Measurements from ENCODE around the gene OR10A4.
"Not testable (repeated sequence)": the region's sequence is repeated elsewhere in the genome, so short reads cannot be mapped to it uniquely, and the experiment has no call there.

Gene OR10A4

DNA sequence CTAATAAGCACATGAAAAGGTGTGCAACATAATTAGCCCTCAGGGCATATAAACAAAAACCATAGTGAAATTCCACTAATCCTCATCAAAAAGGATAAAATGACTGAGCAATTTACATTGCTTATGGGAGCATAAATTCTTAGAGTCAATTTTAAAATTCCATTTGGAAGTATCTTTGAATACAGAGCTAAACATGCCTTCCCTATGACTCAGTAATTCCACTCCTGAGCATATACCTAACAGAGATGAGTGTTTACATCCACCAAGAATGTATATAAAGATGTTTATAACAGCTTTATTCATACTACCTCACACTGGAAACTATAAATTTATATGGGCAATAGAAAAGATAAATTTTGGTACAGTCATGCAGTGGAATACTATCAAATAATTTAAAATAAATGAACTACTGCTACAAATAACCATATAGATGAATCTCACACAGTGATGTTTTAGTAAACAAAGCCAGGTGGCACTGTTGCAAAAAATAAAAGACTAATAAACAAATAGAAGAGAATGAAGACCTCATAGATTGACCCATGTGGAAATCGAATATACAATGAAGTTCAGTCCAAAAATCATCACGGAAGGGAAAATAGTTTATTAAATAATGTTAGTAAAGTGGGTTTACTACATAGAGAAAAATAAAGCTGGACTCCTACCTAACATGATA is 24.0 kb downstream of the OR10A4 start:
- DNase-seq = no peak

DNA sequence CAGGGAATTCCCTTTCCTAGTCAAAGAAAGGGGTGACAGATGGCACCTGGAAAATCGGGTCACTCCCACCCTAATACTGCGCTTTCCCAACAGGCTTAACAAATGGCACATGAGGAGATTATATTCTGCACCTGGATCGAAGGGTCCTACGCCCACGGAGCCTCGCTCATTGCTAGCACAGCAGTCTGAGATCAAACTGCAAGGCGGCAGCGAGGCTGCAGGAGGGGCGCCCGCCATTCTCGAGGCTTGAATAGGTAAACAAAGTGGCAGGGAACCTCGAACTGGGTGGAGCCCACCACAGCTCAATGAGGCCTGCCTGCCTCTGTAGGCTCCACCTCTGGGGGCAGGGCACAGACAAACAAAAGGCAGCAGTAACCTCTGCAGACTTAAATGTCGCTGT is 28.4 kb downstream of the OR10A4 start:
- DNase-seq = not testable (repeated sequence)

DNA sequence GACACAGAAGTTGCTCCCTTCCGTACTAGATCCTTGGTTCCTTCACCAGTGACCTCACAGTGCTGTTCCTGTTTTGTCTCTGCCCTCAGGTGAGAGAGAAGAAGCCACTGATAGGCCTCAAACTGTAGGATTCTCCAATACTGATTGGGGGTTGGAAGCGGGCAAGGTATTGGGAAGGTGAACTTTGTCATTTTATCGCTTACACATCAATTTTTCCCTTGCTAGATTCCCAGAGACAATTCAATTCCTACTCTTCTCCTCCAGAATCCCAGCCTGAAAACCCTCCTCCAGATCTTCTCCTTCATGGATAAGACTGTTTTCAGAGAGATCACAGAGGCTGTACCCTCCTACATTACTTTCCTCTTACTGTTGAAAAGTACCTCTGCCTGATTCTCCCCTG is 35.0 kb downstream of the OR10A4 start:
- DNase-seq = no peak

DNA sequence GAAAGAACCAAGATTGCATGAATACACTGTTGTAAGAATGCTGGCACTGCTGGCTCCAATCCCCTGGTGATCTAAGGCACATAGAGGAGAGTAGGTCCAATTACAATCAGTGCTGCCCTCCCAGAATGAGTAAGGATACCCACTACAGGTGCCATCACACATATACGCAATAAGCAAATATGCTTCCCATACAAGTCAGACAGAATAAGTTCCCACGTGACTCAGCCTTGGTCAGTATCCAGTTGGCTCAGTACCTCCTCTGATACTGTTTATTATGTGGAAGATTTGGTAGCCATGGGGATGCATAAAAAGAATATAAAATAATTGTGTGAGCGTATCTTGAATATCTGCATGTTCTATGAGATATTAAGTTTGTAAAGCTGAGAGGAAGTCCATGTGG is 35.5 kb downstream of the OR10A4 start:
- no peak for DNase-seq

DNA sequence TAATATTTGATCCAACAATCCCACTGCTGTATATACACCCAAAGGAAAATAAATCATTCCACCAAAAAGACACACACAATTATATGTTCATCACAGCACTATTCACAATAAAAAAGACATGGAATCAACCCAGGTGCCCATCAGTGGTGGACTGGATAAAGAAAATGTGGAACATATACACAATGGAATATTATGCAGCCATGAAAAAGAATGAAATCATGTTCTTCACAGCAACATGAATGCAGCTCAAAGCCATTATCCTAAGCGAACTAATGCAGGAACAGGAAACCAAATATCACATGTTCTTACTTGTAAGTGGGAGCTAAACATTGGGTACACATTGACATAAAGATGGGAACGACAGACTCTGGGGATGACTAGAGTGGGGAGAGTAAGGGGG is 43.3 kb downstream of the OR10A4 start:
- DNase-seq = no peak

DNA sequence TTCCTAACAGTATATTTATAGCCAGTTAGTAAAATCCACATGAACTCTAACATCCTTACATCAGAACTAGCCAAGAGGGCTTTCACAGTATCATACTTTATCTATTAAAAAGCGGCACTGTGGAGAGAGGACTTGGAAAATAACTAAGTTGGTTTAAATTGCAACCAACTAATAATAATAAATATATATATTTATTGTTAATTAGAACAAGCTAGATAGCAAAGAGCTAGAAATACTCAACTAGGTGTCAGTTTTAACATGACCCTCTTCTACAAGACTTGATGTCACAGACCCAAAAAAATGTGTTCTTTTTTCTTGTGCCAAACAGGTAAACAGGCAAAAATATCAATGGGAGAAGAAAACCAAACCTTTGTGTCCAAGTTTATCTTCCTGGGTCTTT is 44.3 kb downstream of the OR10A4 start, which contains the start of gene OR2D3:
Gene OR2D3 (plus strand): TSS at position 301 of the 400 bp plus-strand sequence. CDS start 0 bp downstream, at position 301.
- DNase-seq = no peak

DNA sequence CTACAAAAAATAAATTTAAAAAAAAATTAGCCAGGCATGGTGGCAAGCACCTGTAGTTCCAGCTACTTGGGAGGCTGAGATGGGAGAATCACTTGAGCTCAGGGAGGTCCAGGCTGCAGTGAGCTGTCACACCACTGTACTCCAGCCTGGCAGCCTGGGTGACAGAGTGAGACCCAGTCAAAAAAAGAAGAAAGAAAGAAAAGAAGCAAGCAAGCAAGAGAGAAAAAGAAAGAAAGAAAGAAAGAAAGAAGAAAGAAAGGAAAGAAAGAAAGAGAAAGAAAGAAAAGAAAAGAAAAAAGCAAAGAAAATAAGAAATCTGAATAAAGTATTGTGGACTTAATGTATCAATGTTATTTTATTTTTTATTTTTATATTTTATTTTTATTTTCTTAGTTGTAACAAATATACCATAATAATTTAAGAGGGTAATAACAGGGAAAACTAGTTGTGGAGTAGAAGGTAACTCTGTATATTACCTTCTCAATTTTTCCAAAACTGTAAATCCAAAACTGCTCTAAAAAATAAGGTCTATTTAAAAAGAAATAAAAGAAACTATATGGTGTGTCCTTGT is 48.7 kb downstream of the OR10A4 start:
- DNase-seq = no peak

DNA sequence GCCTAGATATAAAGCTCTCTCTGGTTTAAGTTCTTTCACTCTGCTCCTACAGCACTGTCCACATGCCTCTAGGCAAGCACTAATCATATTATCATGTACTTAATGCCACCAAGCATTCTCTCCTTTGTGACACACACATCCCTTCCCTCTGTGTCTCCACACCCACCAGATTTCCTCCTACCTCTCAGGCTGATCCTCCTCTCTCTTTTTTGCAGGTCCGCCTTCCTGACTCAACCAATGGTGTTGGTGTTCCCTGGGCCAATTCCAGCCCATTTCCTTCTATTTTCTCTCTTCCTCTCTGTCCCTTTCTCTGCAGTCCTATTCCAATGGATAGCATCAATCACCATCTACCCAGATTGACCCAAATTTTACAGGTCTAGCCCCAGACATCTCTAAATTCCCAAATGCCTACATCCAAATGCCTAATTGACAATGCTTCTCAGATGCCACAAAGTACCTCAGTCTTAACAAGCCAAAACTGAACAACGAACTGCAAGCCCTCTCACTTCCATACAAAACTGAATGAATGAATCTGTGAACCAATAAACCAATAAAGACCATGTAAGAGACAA is 49.3 kb downstream of the OR10A4 start:
- DNase-seq = no peak

DNA sequence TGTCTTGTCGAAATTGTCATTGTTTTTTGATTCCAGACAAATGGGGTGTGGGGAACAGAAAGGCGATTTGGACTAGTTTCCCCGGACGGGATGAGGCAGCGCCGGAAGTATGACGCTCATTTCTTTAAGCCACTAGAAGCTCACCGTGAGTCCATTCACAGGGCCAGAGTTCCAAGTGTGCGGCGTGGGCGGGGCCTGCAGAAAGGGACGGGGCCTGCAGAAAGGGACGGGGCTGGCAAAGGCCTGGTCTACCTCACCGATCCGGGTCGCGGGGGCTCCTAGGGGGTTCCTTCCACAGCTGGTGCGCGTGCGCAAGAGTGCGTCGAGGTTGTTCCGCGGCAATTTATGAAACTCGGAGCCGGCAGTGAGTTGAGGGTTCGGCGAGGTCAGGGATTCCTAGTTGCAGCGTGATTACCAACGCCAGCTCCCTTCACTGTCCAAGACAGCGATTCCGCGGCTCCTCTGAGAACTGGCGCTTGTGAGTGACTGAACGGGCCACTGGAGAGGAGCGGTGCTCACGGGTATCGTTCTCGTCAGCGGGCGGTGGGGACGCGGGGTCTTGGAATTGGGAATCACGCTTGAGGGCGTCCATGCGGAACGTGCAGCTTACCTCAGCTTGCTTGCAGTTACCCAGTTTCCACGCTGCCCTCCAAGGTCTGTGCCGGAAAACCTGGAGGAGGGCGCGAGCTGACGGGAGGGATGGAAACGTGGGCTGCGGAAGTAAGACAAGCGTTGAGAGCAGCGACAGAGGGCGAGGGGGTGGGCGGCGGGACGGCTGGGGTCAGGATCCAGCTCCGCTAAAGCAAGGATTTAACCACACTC is 50.0 kb downstream of the OR10A4 start, which contains the start of gene ZNF215:
Gene ZNF215 (plus strand): TSS at position 219 of the 822 bp plus-strand sequence. CDS start 5,847 bp downstream, outside the sequence.
- peak in 1 of 5 experiments; percentile 54 for DNase-seq

DNA sequence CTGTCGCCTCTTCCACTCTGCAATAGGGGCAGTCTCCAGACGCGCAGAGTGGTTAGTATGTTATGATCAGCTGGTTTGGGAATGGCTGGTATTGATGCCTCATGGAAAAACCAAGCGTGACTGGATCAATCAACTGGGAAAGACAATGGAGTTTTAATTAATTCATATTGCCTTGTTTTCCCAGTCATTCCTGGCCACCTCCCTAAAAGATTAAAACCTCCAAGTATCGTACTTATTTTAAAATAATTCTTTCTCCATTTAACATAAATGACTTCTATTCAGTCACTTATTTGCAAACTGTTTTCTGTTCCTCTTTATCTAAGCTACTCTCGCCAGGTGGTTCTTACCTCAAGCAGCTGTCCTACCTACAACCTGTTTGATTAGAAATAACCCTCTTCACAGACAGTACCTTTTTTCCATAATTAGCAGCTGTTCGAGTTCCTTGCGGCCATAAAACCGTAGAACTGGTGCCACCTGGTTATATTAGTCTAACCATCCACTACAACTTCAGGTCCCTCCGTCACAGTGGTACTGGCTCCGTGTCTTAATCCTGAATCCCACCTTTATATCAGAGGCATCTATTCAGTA is 50.7 kb downstream of the OR10A4 start:
- DNase-seq = no peak

Measured in T-helper 2 cell (primary cell).